Natural killer cell treated with Interleukin-12 subunit alpha and Interleukin-12 subunit beta and Interleukin-15 and Interleukin-18, amount 100 ng/mL, for 72 hours (primary cell): ENCODE data around the gene GID8. TPM values are rescaled to one million over a fixed set of nuclear protein-coding genes. Genes with fewer than 3 reads are reported as not detected.
A peak's percentile ranks its signal among the peaks of the same experiment; 100 is the strongest.

Source experiments
- ATAC-seq, 2 donors: fragments of 150-1000 bp; cut with Tn5 transposase in 1 of 2; sonication (Bioruptor Pico), chemical (Tn5 transposase) in 1 of 2; 2 replicates each; pipeline ENCODE4 v1.10.0; 2021
- DNase-seq: peaks from one replicate; pipeline ENCODE4 v3.0.0; 2022; ENCODE audit warnings: low spot score
- H3K27ac Mint-ChIP-seq, 2 donors: 1 replicate in 1 of 2; 2 replicates in 1 of 2; pipeline ENCODE4 v1.8.0; 2022; ENCODE audit warnings: mixed read lengths in 2 of 2, mild to moderate bottlenecking in 1 of 2, moderate library complexity in 1 of 2
- H3K27me3 Mint-ChIP-seq, 2 donors: 1 replicate in 1 of 2; 2 replicates in 1 of 2; pipeline ENCODE4 v1.8.0; 2022; ENCODE audit warnings: mixed read lengths in 2 of 2
- H3K36me3 Mint-ChIP-seq: one replicate; pipeline ENCODE4 v1.8.0; 2022; ENCODE audit warnings: mixed read lengths
- H3K4me1 Mint-ChIP-seq, 2 donors: 1 replicate in 1 of 2; 2 replicates in 1 of 2; pipeline ENCODE4 v1.8.0; 2022; ENCODE audit warnings: low read depth in 2 of 2, mixed read lengths in 2 of 2, mild to moderate bottlenecking in 1 of 2
- H3K4me3 Mint-ChIP-seq: one replicate; pipeline ENCODE4 v1.8.0; 2022; ENCODE audit warnings: mixed read lengths
- H3K9me3 Mint-ChIP-seq: 2 replicates; pipeline ENCODE4 v1.8.0; 2022; ENCODE audit warnings: mixed read lengths
- total RNA-seq, 2 donors: library from RNA; stranded (reverse); gene quantifications; one replicate each; pipeline ENCODE4 v1.2.3, GENCODE V29; 2022

Gene GID8
- total RNA-seq, 2 donors from 2014 or later: 34.9 to 35.5 TPM

DNA sequence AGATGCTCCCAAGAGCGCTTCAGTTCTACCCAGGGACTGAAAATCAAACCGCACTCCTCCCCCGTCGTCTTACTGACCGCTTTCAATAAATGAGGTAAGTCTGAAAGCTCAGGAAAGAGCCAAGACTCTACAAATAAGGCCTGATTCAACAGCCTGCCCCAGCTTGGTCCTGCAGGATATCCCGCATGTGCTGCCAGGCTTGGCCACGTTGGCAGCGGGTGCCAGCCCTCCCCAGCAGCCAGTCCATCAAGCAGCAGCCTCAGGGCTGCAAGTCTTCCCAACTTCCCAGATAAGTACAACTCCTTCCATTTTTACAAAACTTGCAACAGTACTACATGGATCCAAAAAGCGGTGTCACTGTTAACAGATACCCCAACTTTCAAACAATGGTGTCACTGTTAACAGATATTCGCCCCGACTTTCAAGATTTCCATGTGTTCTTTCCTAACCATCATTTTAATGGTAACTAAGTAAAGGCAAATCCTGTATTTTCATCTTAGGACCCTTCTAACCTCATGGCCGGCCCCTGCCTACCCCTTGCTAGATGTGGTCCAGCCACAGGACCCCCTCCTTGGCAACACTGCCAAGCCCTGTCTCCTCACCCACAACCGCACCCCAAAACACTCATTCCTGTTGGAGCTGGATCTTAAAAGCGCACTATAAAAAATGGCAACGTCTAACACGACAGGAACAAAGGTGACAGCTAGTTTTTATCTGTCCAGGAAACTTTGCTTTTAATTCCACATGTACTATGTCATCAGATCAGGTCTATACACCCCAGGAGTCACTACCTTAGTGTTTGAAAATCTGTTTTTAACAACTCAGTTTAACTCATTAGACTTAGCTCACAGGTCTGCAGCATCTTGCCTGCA, 39.6 kb upstream of the GID8 start:
- no peak for DNase-seq
- Mint-ChIP-seq H3K4me3 (no peak overlapping the region), H3K4me1 (peaks cover 20 to 29% of the 10 kb centered on the region in 2 donors), H3K27me3 (no peaks in the 10 kb centered on the region), H3K9me3 (no peaks in the 10 kb centered on the region), H3K27ac (peak overlapping the region in 1 of 2 donors; percentile 41), H3K36me3 (peaks cover 14% of the 10 kb centered on the region)
- ATAC-seq: no peak

DNA sequence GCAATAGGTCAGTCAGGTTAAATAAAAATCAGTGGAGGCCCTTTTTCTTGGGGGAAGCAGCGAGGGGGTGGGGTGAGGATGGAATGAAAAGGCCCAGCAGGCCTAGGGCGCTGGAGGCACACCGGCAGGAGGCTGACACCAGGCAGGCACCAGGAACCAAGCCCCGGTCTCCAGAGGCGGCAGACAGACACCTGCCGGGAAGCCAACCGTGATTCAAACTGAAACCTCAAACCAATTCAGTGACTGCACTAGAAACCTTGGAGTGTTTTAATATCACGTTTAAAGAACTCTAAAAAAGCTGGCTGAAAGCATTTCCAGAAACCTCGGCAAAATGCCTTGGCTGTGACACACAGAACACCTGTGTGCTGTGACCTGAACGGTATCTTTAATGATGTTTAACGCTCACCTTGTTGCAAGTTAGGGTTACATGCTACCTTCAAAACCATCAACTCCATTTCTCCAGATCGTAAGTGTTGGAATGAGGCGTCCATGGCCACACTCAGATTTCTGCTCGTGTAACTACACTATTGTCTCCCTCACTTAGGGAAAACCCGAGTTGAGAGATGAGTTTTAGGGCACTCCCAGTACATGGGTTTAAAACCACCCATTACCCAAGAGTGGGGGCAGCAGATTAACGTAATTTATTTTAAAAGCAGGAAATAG, 38.8 kb upstream of the GID8 start:
- Mint-ChIP-seq H3K9me3 (no peaks in the 10 kb centered on the region), H3K4me3 (peak overlapping the region; percentile 69), H3K27ac (peak overlapping the region in 1 of 2 donors; percentile 41), H3K27me3 (no peaks in the 10 kb centered on the region), H3K36me3 (peaks cover 15% of the 10 kb centered on the region), H3K4me1 (peaks cover 20 to 29% of the 10 kb centered on the region in 2 donors)
- ATAC-seq: peak in 1 of 2 donors; percentile 59
- no peak for DNase-seq

DNA sequence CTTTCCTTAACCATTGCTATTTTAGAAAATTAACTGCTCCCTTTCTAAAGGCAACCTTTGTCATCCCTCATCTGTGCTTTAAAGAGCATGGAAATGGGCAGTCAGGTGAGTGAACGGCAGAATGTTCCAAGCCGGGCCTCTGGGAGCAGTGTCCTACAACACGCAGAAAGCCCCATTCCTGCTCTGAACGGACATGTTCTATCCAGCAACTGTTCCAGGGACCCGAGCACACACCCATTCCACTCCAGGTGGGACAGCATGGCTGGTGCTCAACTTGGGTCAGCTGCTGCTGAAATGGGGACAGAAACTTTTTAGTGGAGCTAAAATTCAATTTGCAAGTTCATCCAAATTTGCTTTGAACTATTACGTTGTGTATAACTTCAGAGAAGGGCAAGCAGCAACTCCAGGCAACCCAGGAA, 38.3 kb upstream of the GID8 start:
- Mint-ChIP-seq H3K4me1 (peaks cover 20 to 29% of the 10 kb centered on the region in 2 donors), H3K36me3 (peaks cover 14% of the 10 kb centered on the region), H3K9me3 (no peaks in the 10 kb centered on the region), H3K4me3 (no peak overlapping the region), H3K27me3 (no peaks in the 10 kb centered on the region), H3K27ac (no peak overlapping the region)
- no peak for ATAC-seq
- DNase-seq: no peak

DNA sequence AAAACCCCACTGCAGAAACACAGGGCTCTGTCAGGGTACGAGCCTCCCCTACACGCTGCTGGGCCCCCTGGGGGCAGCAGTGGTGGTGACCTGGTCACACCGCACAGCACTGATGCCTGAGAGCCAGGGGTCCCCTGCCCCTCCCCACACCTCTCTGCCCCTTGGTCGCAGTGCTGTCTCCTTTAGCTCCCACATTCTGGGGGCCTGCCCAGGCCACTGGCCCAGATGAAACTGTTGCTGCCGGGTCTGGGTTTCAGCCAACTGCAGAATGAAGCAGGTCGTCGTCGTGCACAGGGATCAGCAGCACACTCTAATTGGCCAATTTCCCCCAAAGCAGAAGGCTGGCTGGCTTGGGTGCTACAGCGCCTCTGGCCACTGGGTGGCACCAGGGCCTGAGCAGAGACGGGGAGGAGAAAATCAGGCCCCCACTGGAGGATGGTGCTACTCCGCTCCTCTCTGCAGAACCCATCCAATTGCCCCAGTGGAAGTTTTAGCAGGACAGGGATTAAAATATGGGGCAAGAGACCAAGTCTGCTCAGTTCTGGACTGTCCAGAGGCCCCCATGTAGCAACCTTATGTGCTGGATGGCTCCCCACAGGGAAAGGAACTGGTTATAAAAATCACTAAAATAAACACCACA, 37.8 kb upstream of the GID8 start:
- DNase-seq (peak; percentile 77), ATAC-seq (peak; percentile 88 to 89)
- H3K9me3 Mint-ChIP-seq: no peaks in the 10 kb centered on the region
- peaks cover 20 to 31% of the 10 kb centered on the region in 2 donors for H3K4me1 Mint-ChIP-seq
- no peak overlapping the region for H3K27ac Mint-ChIP-seq
- no peak overlapping the region for H3K4me3 Mint-ChIP-seq
- H3K27me3 Mint-ChIP-seq: no peaks in the 10 kb centered on the region
- peaks cover 17% of the 10 kb centered on the region for H3K36me3 Mint-ChIP-seq

DNA sequence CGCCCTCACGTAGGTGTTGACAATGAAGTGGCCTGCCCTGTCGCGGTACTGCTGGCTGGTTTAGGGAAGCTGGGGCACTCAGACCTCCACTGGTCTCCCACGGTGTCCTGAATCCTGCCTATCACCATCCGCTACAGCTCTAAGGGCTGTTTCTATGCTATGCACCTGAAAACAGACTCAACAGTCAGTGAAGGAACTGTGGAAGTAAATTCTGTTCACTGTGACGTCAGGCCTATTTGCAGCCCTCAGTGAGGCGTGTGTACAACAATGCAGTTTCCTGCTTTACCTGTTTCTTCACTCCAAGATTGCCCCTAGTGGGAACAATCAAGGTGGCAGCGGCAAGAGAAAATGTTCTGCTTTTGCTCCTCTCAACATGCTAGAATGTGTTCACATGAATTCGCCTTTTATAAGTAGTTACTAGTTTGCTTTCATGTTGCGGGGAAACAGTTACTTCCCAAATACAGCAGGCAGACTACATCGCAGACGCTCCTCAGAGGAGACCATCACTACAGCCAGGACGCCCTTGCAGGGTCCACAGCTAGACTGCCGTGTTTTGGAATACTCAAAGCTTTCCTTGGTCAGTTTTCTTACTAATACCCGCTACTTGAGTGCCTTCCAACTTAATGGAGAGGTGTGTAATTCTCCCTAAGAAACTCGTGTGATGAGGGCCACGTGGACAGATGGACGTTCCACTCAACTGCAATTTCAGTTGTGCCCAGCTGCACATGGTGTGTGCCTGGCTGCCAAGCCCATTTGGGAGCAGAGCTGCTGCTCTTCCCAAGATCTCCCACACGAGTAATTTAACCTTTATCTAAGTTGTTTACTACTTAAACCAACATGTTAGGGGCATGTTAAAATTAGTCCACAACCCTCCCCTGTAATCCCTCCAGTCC, 37.0 kb upstream of the GID8 start:
- H3K36me3 Mint-ChIP-seq: peaks cover 15% of the 10 kb centered on the region
- peak; percentile 3 to 24 for ATAC-seq
- no peaks in the 10 kb centered on the region for H3K9me3 Mint-ChIP-seq
- H3K4me3 Mint-ChIP-seq: no peak overlapping the region
- DNase-seq: no peak
- H3K27me3 Mint-ChIP-seq: no peaks in the 10 kb centered on the region
- no peak overlapping the region for H3K27ac Mint-ChIP-seq
- peaks cover 20 to 29% of the 10 kb centered on the region in 2 donors for H3K4me1 Mint-ChIP-seq

DNA sequence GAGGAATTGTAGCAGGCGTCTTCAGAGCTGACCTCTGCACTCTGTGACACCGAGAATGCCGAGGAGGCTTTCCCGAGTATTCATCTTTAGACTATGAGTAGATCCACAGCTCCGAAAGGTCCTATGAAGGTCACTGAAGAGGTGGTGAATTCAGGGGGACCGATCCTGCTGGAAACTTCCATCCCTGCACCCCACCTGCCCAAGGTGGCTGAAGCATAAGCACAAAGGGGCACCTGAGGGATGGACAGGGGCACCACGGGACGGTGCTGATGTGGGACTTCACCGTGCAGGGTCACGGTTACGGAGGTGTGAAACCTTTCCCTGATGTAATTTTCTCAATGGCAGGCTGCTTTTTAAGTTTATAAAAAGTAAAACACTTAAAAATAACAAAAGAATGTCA, 36.1 kb upstream of the GID8 start:
- Mint-ChIP-seq H3K9me3 (no peaks in the 10 kb centered on the region), H3K4me3 (no peak overlapping the region), H3K36me3 (peaks cover 15% of the 10 kb centered on the region), H3K4me1 (peaks cover 20 to 30% of the 10 kb centered on the region in 2 donors), H3K27ac (peak overlapping the region in 1 of 2 donors; percentile 43), H3K27me3 (no peaks in the 10 kb centered on the region)
- no peak for ATAC-seq
- no peak for DNase-seq

DNA sequence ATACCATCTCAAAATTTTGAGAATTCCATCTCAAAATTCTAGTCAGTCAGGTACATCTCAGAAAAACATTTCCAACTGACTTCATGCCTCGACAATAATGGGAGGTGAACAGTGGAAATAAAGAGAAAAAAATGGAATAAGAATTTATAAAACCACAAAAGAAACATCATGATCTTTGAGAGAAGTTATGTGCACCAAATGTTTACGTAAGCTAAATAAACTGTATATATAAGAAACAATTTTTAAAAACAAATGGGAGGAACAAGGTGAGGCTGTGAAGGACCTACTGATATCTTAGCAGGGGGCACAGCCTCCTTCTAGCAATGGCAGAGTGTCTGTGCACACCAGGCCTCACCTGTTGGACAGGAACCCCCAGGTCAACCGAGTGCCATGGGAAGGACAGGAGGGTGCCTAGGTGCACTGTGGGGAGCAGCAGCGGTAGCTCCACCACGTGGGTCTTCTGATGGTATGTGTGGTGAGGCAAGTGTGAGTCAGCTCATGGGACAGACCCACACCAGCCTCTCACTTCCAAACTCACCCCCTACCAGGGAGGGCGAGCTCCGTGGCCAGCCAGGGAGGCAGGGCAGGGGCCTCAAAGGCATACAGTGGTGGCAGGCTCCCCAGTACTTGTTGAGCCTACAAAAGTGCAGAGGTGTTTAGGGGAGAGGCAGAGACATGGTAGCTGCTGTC, 34.9 kb upstream of the GID8 start:
- Mint-ChIP-seq H3K4me3 (no peak overlapping the region), H3K27ac (no peak overlapping the region), H3K4me1 (peaks cover 19 to 29% of the 10 kb centered on the region in 2 donors), H3K27me3 (no peaks in the 10 kb centered on the region), H3K9me3 (no peaks in the 10 kb centered on the region), H3K36me3 (peaks cover 15% of the 10 kb centered on the region)
- no peak for ATAC-seq
- no peak for DNase-seq

DNA sequence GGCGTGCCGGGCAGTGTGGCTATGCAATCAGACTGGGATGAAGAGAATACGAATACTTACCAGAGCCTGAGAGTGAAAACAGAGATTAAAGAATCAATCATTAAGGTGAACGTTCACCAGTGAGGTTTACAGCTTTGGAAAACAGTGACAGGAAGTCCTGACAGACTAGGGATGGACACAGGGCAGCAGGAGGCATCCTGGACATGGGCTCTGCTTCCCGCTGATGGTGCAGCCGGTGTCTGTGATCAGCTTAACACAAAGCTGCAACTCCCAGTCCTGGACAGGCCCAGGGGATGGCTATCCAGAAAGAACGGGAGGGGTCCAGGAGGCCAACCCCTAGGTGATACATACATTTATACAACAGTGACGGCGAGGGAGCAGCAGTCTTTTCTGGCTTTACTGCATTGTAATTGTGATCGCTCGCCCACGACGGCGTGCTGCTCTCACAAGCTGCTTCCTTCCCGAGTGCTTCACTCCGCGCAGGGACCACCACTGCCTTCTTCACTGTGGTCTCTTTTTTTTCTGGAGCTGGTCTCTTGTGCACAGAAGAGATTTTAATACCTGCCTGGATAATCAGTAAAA, 32.3 kb upstream of the GID8 start:
- no peak overlapping the region for H3K4me3 Mint-ChIP-seq
- no peak for ATAC-seq
- no peak overlapping the region for H3K27ac Mint-ChIP-seq
- no peak for DNase-seq
- H3K9me3 Mint-ChIP-seq: no peaks in the 10 kb centered on the region
- peaks cover 14 to 20% of the 10 kb centered on the region in 2 donors for H3K4me1 Mint-ChIP-seq
- H3K27me3 Mint-ChIP-seq: no peaks in the 10 kb centered on the region
- H3K36me3 Mint-ChIP-seq: peaks cover 21% of the 10 kb centered on the region

DNA sequence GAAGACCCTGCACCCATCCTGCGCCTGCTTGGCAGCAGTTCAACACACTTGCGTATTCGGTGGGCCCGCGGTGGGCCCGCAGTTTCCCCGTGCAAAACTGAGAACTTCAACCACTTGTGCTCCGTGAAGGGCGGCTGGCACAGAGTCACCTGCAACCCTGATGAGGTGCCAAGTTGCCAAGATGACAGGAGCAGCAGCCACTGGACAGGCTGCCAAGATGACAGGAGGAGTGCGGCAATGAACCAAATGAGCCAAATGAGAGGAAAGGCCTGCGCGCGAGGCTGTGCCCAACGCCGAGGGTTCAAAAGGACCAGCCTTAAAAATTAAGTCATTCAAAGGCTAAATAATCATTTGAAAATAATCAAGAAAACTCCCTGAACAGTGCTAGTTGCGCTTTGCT, 31.7 kb upstream of the GID8 start:
- H3K27me3 Mint-ChIP-seq: no peaks in the 10 kb centered on the region
- H3K27ac Mint-ChIP-seq: no peak overlapping the region
- DNase-seq (no peak), ATAC-seq (no peak)
- H3K36me3 Mint-ChIP-seq: peaks cover 21% of the 10 kb centered on the region
- H3K4me1 Mint-ChIP-seq: peaks cover 14 to 20% of the 10 kb centered on the region in 2 donors
- H3K9me3 Mint-ChIP-seq: no peaks in the 10 kb centered on the region
- H3K4me3 Mint-ChIP-seq: no peak overlapping the region

DNA sequence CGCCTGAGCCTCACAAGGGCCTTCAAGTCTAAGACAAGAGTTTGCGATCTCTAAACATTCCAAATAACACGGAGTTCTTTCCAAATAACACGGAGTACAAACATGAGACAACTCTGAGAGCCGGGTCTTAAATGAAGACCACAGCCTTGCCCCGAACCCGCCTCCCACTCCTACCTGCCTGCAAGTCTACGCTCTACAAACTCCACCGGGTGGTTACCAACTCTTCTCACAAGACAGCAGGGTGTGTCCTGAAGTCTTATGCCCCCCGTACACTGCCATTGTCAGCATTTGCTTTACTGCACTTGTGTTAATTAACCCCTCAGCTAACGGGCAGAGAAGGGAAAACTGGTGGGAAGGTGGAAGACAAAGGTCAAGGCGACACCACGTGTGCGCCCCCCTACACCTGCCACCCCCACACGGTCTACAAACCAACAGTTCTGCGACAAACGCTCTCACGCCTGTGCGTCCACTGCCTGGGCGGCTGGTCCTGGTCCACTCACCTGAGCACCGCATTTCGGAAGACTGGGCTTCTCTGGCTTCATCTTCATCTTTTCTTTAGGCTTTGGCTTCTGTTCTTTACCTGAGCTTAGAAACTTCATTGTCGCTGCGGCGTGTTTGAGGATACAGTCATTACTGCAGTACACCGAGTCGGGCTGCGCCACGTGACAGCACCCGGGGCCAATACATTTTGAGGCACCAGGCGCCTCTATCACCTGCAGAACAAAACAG, 31.1 kb upstream of the GID8 start:
- H3K36me3 Mint-ChIP-seq: peaks cover 21% of the 10 kb centered on the region
- no peak for DNase-seq
- peaks cover 14 to 25% of the 10 kb centered on the region in 2 donors for H3K4me1 Mint-ChIP-seq

DNA sequence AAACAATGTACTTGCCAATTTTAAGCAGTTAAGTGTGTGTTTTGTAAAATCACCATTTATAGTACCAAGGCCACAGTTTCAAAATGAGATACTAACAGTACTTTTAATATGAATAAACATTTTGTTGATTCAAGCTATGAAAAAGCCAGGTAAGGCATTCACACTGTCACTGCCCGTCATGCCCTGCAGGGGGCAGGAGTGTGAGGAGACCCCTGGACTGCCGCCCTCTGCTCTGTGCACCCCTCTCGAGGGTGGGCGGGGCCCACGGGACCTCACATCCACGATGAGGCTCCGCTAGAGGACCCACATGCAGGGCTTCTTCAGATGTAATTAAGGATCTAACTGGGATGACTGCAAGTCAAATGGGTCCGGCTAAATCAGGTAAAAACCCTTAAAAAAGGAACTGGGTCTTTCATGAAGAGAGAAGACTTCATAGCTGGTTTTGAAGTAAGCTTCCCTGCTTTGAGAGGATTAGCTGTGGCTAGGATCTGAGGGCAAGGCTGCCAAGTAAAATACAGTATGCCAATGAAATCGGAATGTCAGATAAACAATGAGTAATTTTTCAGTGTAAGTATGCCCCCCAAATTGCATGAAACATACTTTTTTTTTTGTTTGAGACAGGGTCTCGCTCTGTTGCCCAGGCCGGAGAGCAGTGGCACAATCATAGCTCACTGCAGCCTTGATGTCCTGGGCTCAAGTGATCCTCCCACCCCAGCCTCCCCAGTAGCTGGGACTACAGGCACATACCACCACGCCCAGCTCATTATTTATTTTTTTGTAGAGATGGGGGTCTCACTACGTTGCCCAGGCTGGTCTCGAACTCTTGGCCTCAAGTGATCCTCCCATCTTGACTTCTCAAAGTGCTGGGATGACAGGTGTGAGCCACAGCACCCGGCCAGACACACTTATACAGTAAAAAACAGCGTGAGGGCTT, 30.3 kb upstream of the GID8 start:
- Mint-ChIP-seq H3K36me3 (peaks cover 21% of the 10 kb centered on the region), H3K27me3 (no peaks in the 10 kb centered on the region), H3K9me3 (no peaks in the 10 kb centered on the region), H3K4me3 (no peak overlapping the region), H3K4me1 (peaks cover 14 to 26% of the 10 kb centered on the region in 2 donors), H3K27ac (no peak overlapping the region)
- ATAC-seq (peak in 1 of 2 donors; percentile 56), DNase-seq (no peak)

More for the DNA sequence above, 31.1 kb upstream of the GID8 start:
- ATAC-seq: no peak
- Mint-ChIP-seq H3K4me3 (no peak overlapping the region), H3K27ac (peak overlapping the region in 1 of 2 donors; percentile 50), H3K9me3 (no peaks in the 10 kb centered on the region), H3K27me3 (no peaks in the 10 kb centered on the region)
